K562 (cell line): ENCODE data around the gene DLX2. TPM values are rescaled to one million over a fixed set of nuclear protein-coding genes. Genes with fewer than 3 reads are reported as not detected.

Experiments
- ATAC-seq: fragments of 200-7000 bp; cut with Tn5 transposase; 3 replicates; pipeline ENCODE4 v1.9.1; 2020; ENCODE audit warnings: moderate library complexity
- BruUV-seq: library from RNA; stranded (reverse); fragments of 400-500 nt; replicated peaks from 2 replicates; lab custom pipeline; 2021; lab: Mats Ljungman, UMichigan
- CTCF ChIA-PET: fragments of 300-600 bp; formaldehyde crosslinking; extraction: SDS; loops from one replicate; lab custom pipeline; 2021; ENCODE audit warnings: low intra/inter-chr PET ratio; lab: Yijun Ruan, JAX
- POLR2A ChIA-PET: fragments of 300-600, 350-650 bp; sonication (Branson Sonifier 250); formaldehyde crosslinking; extraction: SDS; loops from one replicate; lab custom pipeline; 2021; ENCODE audit warnings: antibody characterized with exemption, inconsistent platforms; lab: Yijun Ruan, JAX
- DNase-seq, 4 experiments: peaks; one replicate each; pipeline versions ENCODE4 v3.0.0 to v3.0.0-alpha.2; 2011 to 2018; ENCODE audit warnings: low spot score in 3 of 4, mixed read lengths in 3 of 4; ENCODE audit errors: extremely low read depth in 1 of 4
- FAIRE-seq: peaks from 2 replicates; lab custom pipeline; 2011; peaks lifted over from hg19 to GRCh38; lab: Jason Lieb, UNC
- H2AFZ ChIP-seq: 2 replicates; pipeline ENCODE4 v1.6.0; 2011; ENCODE audit warnings: low read depth, low read length, control low read depth, inconsistent platforms
- H3K27ac ChIP-seq: fragments of 200-600 bp; 3 replicates; pipeline ENCODE4 v1.8.0; 2011; ENCODE audit warnings: low read depth, mild to moderate bottlenecking, control low read depth, inconsistent platforms, low read length, moderate library complexity, mixed read lengths; ENCODE audit errors: extremely low read depth
- H3K27me3 ChIP-seq, 2 experiments: fragments of 300-600 bp in 1 of 2; 2 replicates in 1 of 2; 3 replicates in 1 of 2; pipeline versions ENCODE4 v1.6.0 to v1.8.0; 2011; ENCODE audit warnings: inconsistent platforms in 2 of 2, low read length in 2 of 2, mild to moderate bottlenecking in 1 of 2, mixed read lengths in 1 of 2, moderate library complexity in 1 of 2; ENCODE audit not compliant: control insufficient read depth in 2 of 2, insufficient read depth in 2 of 2
- H3K36me3 ChIP-seq: fragments of 300-600 bp; 3 replicates; pipeline ENCODE4 v1.8.0; 2011; ENCODE audit warnings: mild to moderate bottlenecking, low read length, inconsistent platforms; ENCODE audit not compliant: control insufficient read depth, insufficient read depth
- H3K4me1 ChIP-seq, 2 experiments: fragments of 200-600 bp in 1 of 2; replicated peaks in 1 of 2; 2 replicates in 1 of 2; 3 replicates in 1 of 2; pipeline versions ENCODE4 v1.5.1 to v1.8.0; 2011; ENCODE audit warnings: inconsistent platforms in 2 of 2, low read length in 2 of 2, mild to moderate bottlenecking in 1 of 2, mixed read lengths in 1 of 2, moderate library complexity in 1 of 2; ENCODE audit not compliant: control insufficient read depth in 2 of 2, insufficient read depth in 2 of 2
- H3K4me2 ChIP-seq: 2 replicates; pipeline ENCODE4 v1.6.1; 2011; ENCODE audit warnings: low read length, control low read depth, inconsistent platforms, mixed read lengths; ENCODE audit not compliant: insufficient read depth
- H3K4me3 ChIP-seq: fragments of 200-600 bp; sonication (generic), shearing (Covaris generic); 2 replicates; pipeline ENCODE4 v1.5.1; 2016; ENCODE audit warnings: control low read depth, inconsistent platforms
- H3K79me2 ChIP-seq: fragments of 200-600 bp; 3 replicates; pipeline ENCODE4 v1.8.0; 2011; ENCODE audit warnings: low read length, inconsistent platforms; ENCODE audit not compliant: control insufficient read depth, insufficient read depth
- H3K9ac ChIP-seq, 2 experiments: 2 replicates each; pipeline versions ENCODE4 v1.6.0 to v1.6.1; 2011; ENCODE audit warnings: low read depth in 2 of 2, low read length in 2 of 2, control low read depth in 1 of 2, inconsistent platforms in 1 of 2, mild to moderate bottlenecking in 1 of 2, mixed read lengths in 1 of 2; ENCODE audit not compliant: insufficient read depth in 1 of 2
- H3K9me1 ChIP-seq: one replicate; pipeline ENCODE4 v1.6.0; 2011; ENCODE audit warnings: inconsistent platforms, mild to moderate bottlenecking, low read length, moderate library complexity; ENCODE audit not compliant: control insufficient read depth, insufficient read depth
- H3K9me3 ChIP-seq: replicated peaks from 2 replicates; pipeline ENCODE4 v1.5.1; 2011; ENCODE audit warnings: low read depth, low read length, inconsistent platforms; ENCODE audit not compliant: control insufficient read depth, insufficient read depth
- H4K20me1 ChIP-seq: replicated peaks from 2 replicates; pipeline ENCODE4 v1.6.1; 2011; ENCODE audit warnings: low read length, inconsistent platforms, mixed read lengths; ENCODE audit not compliant: control insufficient read depth, insufficient read depth
- ADNP ChIP-seq: fragments of 200-800 bp; sonication (Bioruptor generic); IDR thresholded peaks from 2 replicates; pipeline ENCODE4 v1.6.1; 2016; ENCODE audit warnings: missing genetic modification characterization, missing compliant biosample characterization
- CUX1 ChIP-seq: fragments of 200-800 bp; sonication (Bioruptor generic); IDR thresholded peaks from 2 replicates; pipeline ENCODE4 v1.6.1; 2016; ENCODE audit warnings: missing genetic modification characterization, missing compliant biosample characterization
- GABPA ChIP-seq: fragments of 200-800 bp; sonication (Bioruptor generic); conservative IDR thresholded peaks from 2 replicates; pipeline ENCODE4 v1.6.1; 2016; ENCODE audit warnings: low read depth, missing genetic modification characterization, missing compliant biosample characterization
- GTF2F1 ChIP-seq: IDR thresholded peaks from 2 replicates; pipeline ENCODE4 v1.6.1; 2011; ENCODE audit warnings: low read depth, low read length, improper control_type of control experiment
- HOMEZ ChIP-seq: fragments of 250-450 bp; sonication (Bioruptor Pico); IDR thresholded peaks from 2 replicates; pipeline ENCODE4 v1.4.0; 2020; ENCODE audit warnings: mild to moderate bottlenecking, moderate library complexity
- KAT2B ChIP-seq: IDR thresholded peaks from one replicate; pipeline ENCODE4 v1.6.1; 2012; ENCODE audit warnings: low read depth, mild to moderate bottlenecking, control low read depth, inconsistent platforms, low read length, moderate library complexity
- MEIS2 ChIP-seq: fragments of 450-650 bp; IDR thresholded peaks from 2 replicates; pipeline ENCODE4 v1.6.1; 2014; ENCODE audit warnings: mild to moderate bottlenecking; ENCODE audit not compliant: partially characterized antibody
- NCOA1 ChIP-seq: fragments of 450-650 bp; IDR thresholded peaks from 2 replicates; pipeline ENCODE4 v1.6.1; 2016; ENCODE audit warnings: low read depth
- PHF20 ChIP-seq: fragments of 450-650 bp; IDR thresholded peaks from 2 replicates; pipeline ENCODE4 v1.6.1; 2018; ENCODE audit not compliant: partially characterized antibody
- PML ChIP-seq: IDR thresholded peaks from 2 replicates; pipeline ENCODE4 v1.6.1; 2012; ENCODE audit warnings: low read length, inconsistent platforms
- RHOXF2B ChIP-seq: fragments of 250-450 bp; sonication (Bioruptor Pico); conservative IDR thresholded peaks from 2 replicates; pipeline ENCODE4 v1.5.1; 2021
- ZFP30 ChIP-seq: fragments of 250-450 bp; sonication (Bioruptor Pico); IDR thresholded peaks from 2 replicates; pipeline ENCODE4 v1.8.0; 2022; ENCODE audit warnings: moderate library complexity, mild to moderate bottlenecking, inconsistent platforms, borderline replicate concordance
- ZNF274 ChIP-seq: IDR thresholded peaks from 2 replicates; pipeline ENCODE4 v1.6.1; 2011; ENCODE audit warnings: low read depth, mild to moderate bottlenecking, low read length, moderate library complexity, borderline replicate concordance
- WGBS: fragments of 100-300 bp; shearing (Covaris generic); methylation state at CpG from one replicate; pipeline ENCODE4 v1.1.6; 2016; ENCODE audit warnings: low coverage, mixed read lengths; ENCODE audit not compliant: insufficient coverage; ENCODE audit errors: missing lambda C conversion rate; 5-methylcytosine and 5-hydroxymethylcytosine counted together
- in situ Hi-C: fragments of 300-500 bp; cut with MboI; formaldehyde crosslinking; loops from 4 replicates; pipeline ENCODE4 v1.15.0; 2018; ENCODE audit warnings: inconsistent platforms, mixed read lengths
- intact Hi-C: fragments of 100-400 bp; cut with micrococcal nuclease; formaldehyde crosslinking; loops from 2 replicates; pipeline ENCODE4 v1.14.2; 2022
- polyA plus RNA-seq, 8 experiments: library from polyadenylated mRNA; depleted of rRNA in 4 of 8; stranded (reverse) in 5 of 8; unstranded in 3 of 8; fragments of >200 nt; fragmentation: Nextera tagmentation in 2 of 8; fragmentation: Illumina TruSeq in 1 of 8; extraction: Ambion mirVana in 2 of 8; extraction: Trizol in 1 of 8; gene quantifications; 2 replicates each; pipeline versions ENCODE4 v1.2.1 to v1.2.3, GENCODE V29; 2011 to 2014; ENCODE audit warnings: inconsistent platforms in 1 of 8, missing spikeins in 1 of 8
- total RNA-seq, 7 experiments: library from RNA; depleted of rRNA in 6 of 7; stranded (reverse); fragments of >200 nt in 6 of 7; fragmentation: Illumina TruSeq in 2 of 7; extraction: Trizol in 2 of 7; gene quantifications; 2 replicates each; pipeline versions ENCODE4 v1.2.1 to v1.2.3, GENCODE V29; 2011 to 2021; ENCODE audit warnings: low replicate concordance in 1 of 7
- TF ChIP-seq, protein P1 (sequence below), 2 experiments: fragments of 450-650 bp in 1 of 2; sonication (generic) in 1 of 2; formaldehyde crosslinking in 1 of 2; IDR thresholded peaks in 1 of 2; conservative IDR thresholded peaks in 1 of 2; 2 replicates each; pipeline versions ENCODE4 v1.6.1 to v1.8.1; 2016 to 2023; ENCODE audit warnings: mild to moderate bottlenecking in 2 of 2, moderate library complexity in 2 of 2, inconsistent platforms in 1 of 2, missing genetic modification reagents in 1 of 2

The DLX2 gene
- total and polyA plus RNA-seq, 9 of the 15 experiments (the other 6 are each of a cell fraction or from before 2014, with no cell fraction given): 0.14 to 4.3 (median 0.86) TPM

DNA sequence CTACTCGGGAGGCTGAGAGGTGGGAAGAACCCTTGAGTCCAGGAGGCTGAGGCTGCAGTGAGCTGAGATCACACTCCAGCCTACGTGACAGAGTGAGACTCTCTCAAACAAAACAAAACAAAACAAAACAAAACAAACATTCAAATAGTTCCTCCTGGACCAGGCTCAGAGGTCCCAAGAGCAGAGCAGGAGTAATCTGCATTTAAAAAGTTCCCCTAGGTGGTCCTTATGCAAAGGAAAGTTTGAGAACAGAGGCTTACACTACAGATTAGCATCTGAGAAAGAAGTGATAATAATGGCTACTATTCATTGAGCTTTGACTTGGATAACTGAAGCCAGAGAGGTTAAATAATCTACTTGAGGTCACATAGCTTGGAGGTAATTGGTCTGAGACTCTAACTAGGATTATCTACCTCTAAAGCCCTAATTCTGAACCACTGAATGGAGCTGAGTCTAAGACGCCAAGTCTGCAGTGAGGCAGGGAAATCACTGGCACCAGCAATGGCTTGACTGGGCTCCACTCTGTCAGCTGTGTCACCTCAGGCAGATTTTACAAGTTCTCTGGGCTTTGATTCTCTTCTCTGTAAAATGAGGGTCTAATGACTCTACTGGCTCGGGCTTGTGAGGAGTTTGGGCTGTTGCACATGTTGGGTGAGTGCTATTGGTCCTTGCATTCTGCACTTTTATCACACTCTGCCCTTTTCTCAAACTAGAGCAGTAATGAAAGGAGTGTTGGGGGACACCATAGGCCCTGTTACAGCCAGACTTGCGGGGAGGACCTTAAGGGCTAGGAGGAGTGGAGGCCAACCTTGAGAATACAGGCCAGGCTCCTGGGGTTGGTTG is 29.2 kb upstream of the DLX2 start:
- Histone ChIP-seq H3K9ac (no peak overlapping the region), H3K79me2 (no peaks in the 10 kb centered on the region), H2AFZ (no peak overlapping the region), H3K4me2 (no peak overlapping the region), H3K36me3 (no peaks in the 10 kb centered on the region), H3K4me3 (no peak overlapping the region), H4K20me1 (no peaks in the 10 kb centered on the region), H3K27me3 (peaks cover 4 to 5% of the 10 kb centered on the region in 2 experiments; a peak in 2 of 5 replicates), H3K9me1 (no peaks in the 10 kb centered on the region), H3K9me3 (no peaks in the 10 kb centered on the region), H3K4me1 (no peaks in the 10 kb centered on the region), H3K27ac (no peak overlapping the region)
- no TSS peak for BruUV-seq
- WGBS: 1% methylated on average over 5 of the region's 5 CpGs
- no peak for TF ChIP-seq MEIS2
- TF ChIP-seq NCOA1: no peak
- no peak for TF ChIP-seq KAT2B
- TF ChIP-seq ZNF274: no peak
- no peak for TF ChIP-seq GTF2F1
- TF ChIP-seq ZFP30: no peak
- TF ChIP-seq GABPA (tag): no peak
- TF ChIP-seq ADNP (tag): no peak
- no peak for TF ChIP-seq RHOXF2B
- no peak for TF ChIP-seq PML
- no peak for TF ChIP-seq PHF20
- TF ChIP-seq HOMEZ: no peak
- TF ChIP-seq, protein P1, sequence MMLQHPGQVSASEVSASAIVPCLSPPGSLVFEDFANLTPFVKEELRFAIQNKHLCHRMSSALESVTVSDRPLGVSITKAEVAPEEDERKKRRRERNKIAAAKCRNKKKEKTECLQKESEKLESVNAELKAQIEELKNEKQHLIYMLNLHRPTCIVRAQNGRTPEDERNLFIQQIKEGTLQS (IDR thresholded peaks at IDR 0.05): no peak
- TF ChIP-seq, protein P1 (CRISPR knock-in tag; conservative IDR thresholded peaks at IDR 0.05): no peak
- TF ChIP-seq CUX1 (CRISPR knock-in tag): no peak
- intact Hi-C loops: no loop called here
- ChIA-PET CTCF (no interaction called here), POLR2A (interaction anchor here (0.7 kb wide), 1 partner anchor 434 kb away, joined by 3 read pairs; no protein-coding TSS in a partner anchor)
- FAIRE-seq (no peak), DNase-seq (no peak), ATAC-seq (no peak)
- in situ Hi-C loops: no loop called here
